ENCODE measurements around the gene BRMS1. TPM values are rescaled to one million over a fixed set of nuclear protein-coding genes. Genes with fewer than 3 reads are reported as not detected.

BRMS1 gene
- total and polyA plus RNA-seq, 2 experiments from 2014 or later: 39.7 to 48.6 TPM

- no peak for DNase-seq (ENCODE audit: low spot score)
Measured at GRCh38 chr11:66291303-66291705, 53.6 kb downstream of the BRMS1 start.

DNA sequence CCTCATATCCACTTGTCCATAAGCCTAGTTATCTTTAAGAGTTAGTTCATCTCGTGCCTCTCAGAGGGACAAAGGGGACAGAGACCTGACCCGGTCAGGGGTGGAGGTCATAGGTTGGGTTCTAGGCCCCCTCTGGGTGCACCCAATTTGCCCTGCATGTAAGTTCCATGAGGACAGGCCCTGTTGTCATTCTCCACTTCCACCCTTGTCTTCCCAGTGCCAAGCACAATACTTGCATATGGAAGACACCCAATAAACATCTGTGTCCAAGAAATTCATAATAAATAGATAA lies 54.6 kb downstream of the BRMS1 start:
- Histone ChIP-seq H3K9me2 (replicated peaks; ENCODE audit: insufficient read depth) (no peaks in the 10 kb centered on the region), H3K27me3 (peaks cover 30% of the 10 kb centered on the region), H3K4me3 (no peak overlapping the region), H3K27ac (peak overlapping the region; percentile 89), H4K20me1 (ENCODE audit: insufficient read depth, poor library complexity, severe bottlenecking) (no peaks in the 10 kb centered on the region), H2AFZ (no peak overlapping the region), H3K36me3 (replicated peaks; ENCODE audit: insufficient read depth, low read depth) (no peaks in the 10 kb centered on the region), H3K4me1 (ENCODE audit: insufficient read depth) (peaks cover 15% of the 10 kb centered on the region), H3K9me3 (ENCODE audit: low read depth) (no peaks in the 10 kb centered on the region), H3K4me2 (peak overlapping the region; percentile 83), H3K79me2 (peaks cover 32% of the 10 kb centered on the region)
- TF ChIP-seq EZH2 (IDR thresholded peaks at IDR 0.05; ENCODE audit: borderline replicate concordance): no peak
- TF ChIP-seq, protein P1, sequence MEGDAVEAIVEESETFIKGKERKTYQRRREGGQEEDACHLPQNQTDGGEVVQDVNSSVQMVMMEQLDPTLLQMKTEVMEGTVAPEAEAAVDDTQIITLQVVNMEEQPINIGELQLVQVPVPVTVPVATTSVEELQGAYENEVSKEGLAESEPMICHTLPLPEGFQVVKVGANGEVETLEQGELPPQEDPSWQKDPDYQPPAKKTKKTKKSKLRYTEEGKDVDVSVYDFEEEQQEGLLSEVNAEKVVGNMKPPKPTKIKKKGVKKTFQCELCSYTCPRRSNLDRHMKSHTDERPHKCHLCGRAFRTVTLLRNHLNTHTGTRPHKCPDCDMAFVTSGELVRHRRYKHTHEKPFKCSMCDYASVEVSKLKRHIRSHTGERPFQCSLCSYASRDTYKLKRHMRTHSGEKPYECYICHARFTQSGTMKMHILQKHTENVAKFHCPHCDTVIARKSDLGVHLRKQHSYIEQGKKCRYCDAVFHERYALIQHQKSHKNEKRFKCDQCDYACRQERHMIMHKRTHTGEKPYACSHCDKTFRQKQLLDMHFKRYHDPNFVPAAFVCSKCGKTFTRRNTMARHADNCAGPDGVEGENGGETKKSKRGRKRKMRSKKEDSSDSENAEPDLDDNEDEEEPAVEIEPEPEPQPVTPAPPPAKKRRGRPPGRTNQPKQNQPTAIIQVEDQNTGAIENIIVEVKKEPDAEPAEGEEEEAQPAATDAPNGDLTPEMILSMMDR (IDR thresholded peaks at IDR 0.05; ENCODE audit: poor library complexity): no peak
- no peak for TF ChIP-seq EZH2phosphoT487 (IDR thresholded peaks at IDR 0.05; ENCODE audit: low read depth, severe bottlenecking, unreplicated experiment)
- WGBS (ENCODE audit: low lambda C conversion rate, missing lambda C conversion rate): 88% methylated on average over 2 of the region's 2 CpGs
- no peak for DNase-seq (ENCODE audit: low spot score)

More at GRCh38 chr11:66291303-66291705, 53.6 kb downstream of the BRMS1 start:
- no peaks in the 10 kb centered on the region for H4K20me1 ChIP-seq (ENCODE audit: insufficient read depth, poor library complexity, severe bottlenecking)
- no peaks in the 10 kb centered on the region for H3K36me3 ChIP-seq (replicated peaks; ENCODE audit: insufficient read depth, low read depth)
- peak overlapping the region; percentile 92 for H3K4me2 ChIP-seq
- WGBS (ENCODE audit: low lambda C conversion rate, missing lambda C conversion rate): 17% methylated on average over 16 of the region's 16 CpGs
- H3K79me2 ChIP-seq: peaks cover 22% of the 10 kb centered on the region
- peak overlapping the region; percentile 3 for H3K27ac ChIP-seq
- no peaks in the 10 kb centered on the region for H3K9me2 ChIP-seq (replicated peaks; ENCODE audit: insufficient read depth)
- H3K4me1 ChIP-seq (ENCODE audit: insufficient read depth): peaks cover 15% of the 10 kb centered on the region
- peaks cover 30% of the 10 kb centered on the region for H3K27me3 ChIP-seq
- H2AFZ ChIP-seq: no peak overlapping the region
- TF ChIP-seq, protein P1 (IDR thresholded peaks at IDR 0.05; ENCODE audit: poor library complexity): no peak
- peak; percentile 38 for TF ChIP-seq EZH2 (IDR thresholded peaks at IDR 0.05; ENCODE audit: borderline replicate concordance)
- H3K9me3 ChIP-seq (ENCODE audit: low read depth): no peaks in the 10 kb centered on the region
- H3K4me3 ChIP-seq: no peak overlapping the region

DNA sequence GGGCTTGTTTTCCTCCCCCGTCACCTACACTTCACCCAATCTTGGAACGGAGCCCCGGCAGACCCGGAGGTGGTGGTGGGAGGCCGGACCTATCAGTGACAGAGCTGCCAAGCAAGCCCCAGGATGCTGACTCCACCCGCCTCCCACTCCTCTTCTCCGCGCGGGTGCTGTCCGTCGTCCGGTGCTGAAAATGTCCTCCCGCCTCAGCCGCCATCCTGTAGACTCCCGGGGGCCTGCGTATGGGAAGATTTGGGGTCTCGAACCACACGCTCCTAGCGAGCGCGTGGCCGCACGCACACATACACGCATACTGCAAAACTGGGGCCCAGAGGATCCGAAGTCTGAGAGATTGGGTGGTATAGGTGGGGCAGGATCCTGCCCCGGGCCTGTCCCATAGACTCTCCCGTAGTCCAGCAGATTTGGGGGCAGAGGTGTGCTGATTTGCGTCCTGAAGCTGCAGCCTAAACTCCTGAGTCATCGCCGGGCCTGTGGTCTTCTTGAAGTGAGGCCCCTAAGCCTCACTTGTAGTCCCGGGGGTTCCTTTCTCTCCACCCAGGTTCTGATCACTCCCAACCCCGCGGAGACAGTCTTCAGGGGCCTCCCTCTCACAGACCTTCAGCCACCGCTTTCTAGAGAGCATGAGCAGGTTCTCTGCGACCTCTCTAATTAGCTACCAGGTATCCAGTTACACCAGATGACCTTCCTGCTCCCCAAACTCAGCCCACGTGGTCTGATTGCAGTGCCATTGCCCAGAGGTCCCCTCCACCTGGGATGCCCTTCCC lies 55.2 kb downstream of the BRMS1 start:
- 14% methylated on average over 36 of the region's 36 CpGs for WGBS (ENCODE audit: low lambda C conversion rate, missing lambda C conversion rate)
- no peak for TF ChIP-seq EZH2phosphoT487 (IDR thresholded peaks at IDR 0.05; ENCODE audit: low read depth, severe bottlenecking, unreplicated experiment)
- TF ChIP-seq, protein P1 (IDR thresholded peaks at IDR 0.05; ENCODE audit: poor library complexity): no peak
- DNase-seq (ENCODE audit: low spot score): peak; percentile 90
- Histone ChIP-seq H3K4me2 (peak overlapping the region; percentile 83), H4K20me1 (ENCODE audit: insufficient read depth, poor library complexity, severe bottlenecking) (no peaks in the 10 kb centered on the region), H3K27me3 (peaks cover 30% of the 10 kb centered on the region), H3K4me1 (ENCODE audit: insufficient read depth) (peaks cover 15% of the 10 kb centered on the region), H3K9me3 (ENCODE audit: low read depth) (no peaks in the 10 kb centered on the region), H3K9me2 (replicated peaks; ENCODE audit: insufficient read depth) (no peaks in the 10 kb centered on the region), H3K36me3 (replicated peaks; ENCODE audit: insufficient read depth, low read depth) (no peaks in the 10 kb centered on the region), H2AFZ (no peak overlapping the region), H3K79me2 (peaks cover 35% of the 10 kb centered on the region), H3K27ac (peak overlapping the region; percentile 89), H3K4me3 (peak overlapping the region; percentile 31)
